ENCODE results near the gene ZNF891.

Gene ZNF891

GRCh38 chr12:133058203-133059113 is 71.6 kb downstream of the ZNF891 start:
- no peak overlapping the region for H3K4me2 ChIP-seq (ENCODE audit: low read length)
- H3K4me3 ChIP-seq (ENCODE audit: low read length): no peak overlapping the region
- no peaks in the 10 kb centered on the region for H3K27me3 ChIP-seq (ENCODE audit: control insufficient read depth, insufficient read depth, low read length)
- H3K9me3 ChIP-seq (replicated peaks; ENCODE audit: low read length): peaks cover 85% of the 10 kb centered on the region
- no peaks in the 10 kb centered on the region for H3K4me1 ChIP-seq (ENCODE audit: control insufficient read depth, insufficient read depth, low read length)
- no peak overlapping the region for H3K9ac ChIP-seq (ENCODE audit: low read depth, low read length)
- H3K36me3 ChIP-seq (ENCODE audit: insufficient read depth, low read length): peaks cover 46% of the 10 kb centered on the region

- Histone ChIP-seq H3K9ac (ENCODE audit: low read depth, low read length) (no peak overlapping the region), H3K27me3 (ENCODE audit: control insufficient read depth, insufficient read depth, low read length) (no peaks in the 10 kb centered on the region), H3K9me3 (replicated peaks; ENCODE audit: low read length) (peaks cover 84% of the 10 kb centered on the region), H3K4me1 (ENCODE audit: control insufficient read depth, insufficient read depth, low read length) (no peaks in the 10 kb centered on the region), H3K4me2 (ENCODE audit: low read length) (no peak overlapping the region), H3K36me3 (ENCODE audit: insufficient read depth, low read length) (peaks cover 50% of the 10 kb centered on the region), H3K4me3 (ENCODE audit: low read length) (peak overlapping the region; percentile 9)
Observed at GRCh38 chr12:133057446-133057845, 72.6 kb downstream of the ZNF891 start.
